Nephron (organoid): ENCODE data around the gene PLD1.
A peak's percentile ranks its signal among the peaks of the same experiment; 100 is the strongest.

Experiments
- H3K27ac Mint-ChIP-seq, 3 experiments: 2 replicates each; pipeline ENCODE4 v1.8.0; 2020; ENCODE audit warnings: mixed read lengths in 3 of 3, mild to moderate bottlenecking in 2 of 3, moderate library complexity in 1 of 3
- H3K27me3 Mint-ChIP-seq: 2 replicates; pipeline ENCODE4 v1.8.0; 2021; ENCODE audit warnings: low read depth, mild to moderate bottlenecking, moderate library complexity, mixed read lengths
- H3K36me3 Mint-ChIP-seq: 2 replicates; pipeline ENCODE4 v1.8.0; 2020; ENCODE audit warnings: low read depth, mixed read lengths
- H3K4me1 Mint-ChIP-seq: 2 replicates; pipeline ENCODE4 v1.8.0; 2020; ENCODE audit warnings: mixed read lengths
- H3K4me3 Mint-ChIP-seq, 3 experiments: 2 replicates each; pipeline ENCODE4 v1.8.0; 2020; ENCODE audit warnings: mild to moderate bottlenecking in 3 of 3, mixed read lengths in 3 of 3, moderate library complexity in 2 of 3
- H3K9me3 Mint-ChIP-seq: 2 replicates; pipeline ENCODE4 v1.8.0; 2020; ENCODE audit warnings: mixed read lengths
- CTCF ChIP-seq, 3 experiments: fragments of 200-600 bp; sonication (generic); IDR thresholded peaks; one replicate each; pipeline ENCODE4 v1.5.0; 2021; ENCODE audit warnings: antibody characterized with exemption in 3 of 3; ENCODE audit not compliant: unreplicated experiment in 3 of 3

PLD1 gene

GRCh38 chr3:171796625-171797264 lies 13.5 kb downstream of the PLD1 start:
- no peaks in the 10 kb centered on the region for H3K9me3 Mint-ChIP-seq
- H3K27ac Mint-ChIP-seq, result no peak overlapping the region
- H3K4me3 Mint-ChIP-seq, result no peak overlapping the region
- no peaks in the 10 kb centered on the region for H3K36me3 Mint-ChIP-seq
- peaks cover 9% of the 10 kb centered on the region for H3K4me1 Mint-ChIP-seq
- peaks cover 5% of the 10 kb centered on the region for H3K27me3 Mint-ChIP-seq
- no peak for TF ChIP-seq CTCF (IDR thresholded peaks at IDR 0.05; ENCODE audit: unreplicated experiment in 3 of 3)

- H3K9me3 Mint-ChIP-seq, result no peaks in the 10 kb centered on the region
- TF ChIP-seq CTCF (IDR thresholded peaks at IDR 0.05; ENCODE audit: unreplicated experiment in 3 of 3), result no peak
- H3K4me1 Mint-ChIP-seq, result peaks cover 36% of the 10 kb centered on the region
- H3K4me3 Mint-ChIP-seq, result no peak overlapping the region
- peak overlapping the region in 2 of 3 experiments; percentile 60 to 62 for H3K27ac Mint-ChIP-seq
- H3K36me3 Mint-ChIP-seq, result no peaks in the 10 kb centered on the region
- H3K27me3 Mint-ChIP-seq, result peaks cover 3% of the 10 kb centered on the region
These were observed 17.8 kb downstream of the PLD1 start for GRCh38 chr3:171792531-171792930.

GRCh38 chr3:171791692-171792076 lies 18.6 kb downstream of the PLD1 start:
- Mint-ChIP-seq H3K4me3 (no peak overlapping the region), H3K4me1 (peaks cover 36% of the 10 kb centered on the region), H3K27ac (peak overlapping the region; percentile 27 to 62 (median 60)), H3K36me3 (no peaks in the 10 kb centered on the region), H3K27me3 (peaks cover 3% of the 10 kb centered on the region), H3K9me3 (no peaks in the 10 kb centered on the region)
- TF ChIP-seq CTCF (IDR thresholded peaks at IDR 0.05; ENCODE audit: unreplicated experiment in 3 of 3), result no peak

GRCh38 chr3:171790898-171791691 lies 19.2 kb downstream of the PLD1 start:
- Mint-ChIP-seq H3K9me3 (no peaks in the 10 kb centered on the region), H3K4me1 (peaks cover 36% of the 10 kb centered on the region), H3K27me3 (peaks cover 3% of the 10 kb centered on the region), H3K36me3 (no peaks in the 10 kb centered on the region), H3K27ac (peak overlapping the region; percentile 27 to 62 (median 60)), H3K4me3 (no peak overlapping the region)
- TF ChIP-seq CTCF (IDR thresholded peaks at IDR 0.05; ENCODE audit: unreplicated experiment in 3 of 3), result no peak

- Mint-ChIP-seq H3K36me3 (no peaks in the 10 kb centered on the region), H3K27ac (peak overlapping the region; percentile 9 to 60 (median 38)), H3K27me3 (peaks cover 3% of the 10 kb centered on the region), H3K9me3 (no peaks in the 10 kb centered on the region), H3K4me1 (peaks cover 36% of the 10 kb centered on the region), H3K4me3 (no peak overlapping the region)
- TF ChIP-seq CTCF (IDR thresholded peaks at IDR 0.05; ENCODE audit: unreplicated experiment in 3 of 3), result no peak
These were observed 19.7 kb downstream of the PLD1 start for GRCh38 chr3:171790574-171790897.
